ENCODE data around the gene TOP2B.
A peak's percentile ranks its signal among the peaks of the same experiment; 100 is the strongest.

Gene TOP2B

GRCh38 chr3:25664812-25665314, at the start of gene TOP2B:
TOP2B (minus strand) TSS chr3:25664907; CDS start chr3:25664297, 610 bp downstream.
- DNase-seq (ENCODE audit: extremely low read depth in 1 of 2, low read depth in 1 of 2) = peak; percentile 81 to 88

GRCh38 chr3:25713341-25713985, 48.8 kb upstream of the TOP2B start:
- no peak for DNase-seq (ENCODE audit: extremely low read depth in 1 of 2, low read depth in 1 of 2)

- DNase-seq (ENCODE audit: extremely low read depth in 1 of 2, low read depth in 1 of 2) = no peak
Measured at GRCh38 chr3:25711090-25711489, 46.4 kb upstream of the TOP2B start.

GRCh38 chr3:25708036-25708435, 43.3 kb upstream of the TOP2B start:
- DNase-seq (ENCODE audit: extremely low read depth in 1 of 2, low read depth in 1 of 2) = no peak

- DNase-seq (ENCODE audit: extremely low read depth in 1 of 2, low read depth in 1 of 2) = no peak
Measured at GRCh38 chr3:25707268-25707926, 42.7 kb upstream of the TOP2B start.

- no peak for DNase-seq (ENCODE audit: extremely low read depth in 1 of 2, low read depth in 1 of 2)
Measured at GRCh38 chr3:25706213-25706612, 41.5 kb upstream of the TOP2B start.

- no peak for DNase-seq (ENCODE audit: extremely low read depth in 1 of 2, low read depth in 1 of 2)
Measured at GRCh38 chr3:25697553-25697952, 32.8 kb upstream of the TOP2B start.

GRCh38 chr3:25695731-25696420, 31.2 kb upstream of the TOP2B start:
- DNase-seq (ENCODE audit: extremely low read depth in 1 of 2, low read depth in 1 of 2) = no peak

GRCh38 chr3:25693238-25693637, 28.5 kb upstream of the TOP2B start:
- DNase-seq (ENCODE audit: extremely low read depth in 1 of 2, low read depth in 1 of 2) = no peak

- DNase-seq (ENCODE audit: extremely low read depth in 1 of 2, low read depth in 1 of 2) = no peak
Measured at GRCh38 chr3:25692341-25692740, 27.6 kb upstream of the TOP2B start.

- DNase-seq (ENCODE audit: extremely low read depth in 1 of 2, low read depth in 1 of 2) = no peak
Measured at GRCh38 chr3:25690768-25691533, 26.2 kb upstream of the TOP2B start.

- no peak for DNase-seq (ENCODE audit: extremely low read depth in 1 of 2, low read depth in 1 of 2)
Measured at GRCh38 chr3:25689226-25689625, 24.5 kb upstream of the TOP2B start.

GRCh38 chr3:25687742-25688141, 23.0 kb upstream of the TOP2B start:
- no peak for DNase-seq (ENCODE audit: extremely low read depth in 1 of 2, low read depth in 1 of 2)

- DNase-seq (ENCODE audit: extremely low read depth in 1 of 2, low read depth in 1 of 2) = no peak
Measured at GRCh38 chr3:25686766-25687165, 22.1 kb upstream of the TOP2B start.

GRCh38 chr3:25683882-25684281, 19.2 kb upstream of the TOP2B start:
- no peak for DNase-seq (ENCODE audit: extremely low read depth in 1 of 2, low read depth in 1 of 2)

GRCh38 chr3:25683410-25683809, 18.7 kb upstream of the TOP2B start:
- no peak for DNase-seq (ENCODE audit: extremely low read depth in 1 of 2, low read depth in 1 of 2)

GRCh38 chr3:25679642-25680302, 15.1 kb upstream of the TOP2B start:
- no peak for DNase-seq (ENCODE audit: extremely low read depth in 1 of 2, low read depth in 1 of 2)

- DNase-seq (ENCODE audit: extremely low read depth in 1 of 2, low read depth in 1 of 2) = no peak
Measured at GRCh38 chr3:25679166-25679565, 14.5 kb upstream of the TOP2B start.

- DNase-seq (ENCODE audit: extremely low read depth in 1 of 2, low read depth in 1 of 2) = no peak
Measured at GRCh38 chr3:25678581-25678980, 13.9 kb upstream of the TOP2B start.

GRCh38 chr3:25677121-25677520, 12.4 kb upstream of the TOP2B start:
- no peak for DNase-seq (ENCODE audit: extremely low read depth in 1 of 2, low read depth in 1 of 2)

- DNase-seq (ENCODE audit: extremely low read depth in 1 of 2, low read depth in 1 of 2) = no peak
Measured at GRCh38 chr3:25674670-25675069, 10.0 kb upstream of the TOP2B start.
